Measurements from ENCODE around the gene CPA3.

Gene CPA3

GRCh38 chr3:148865049-148865448 lies at the start of gene CPA3:
Gene CPA3, plus strand, starts transcription at chr3:148865296. Its CDS starts 12 bp downstream, at chr3:148865308.
- DNase-seq (ENCODE audit: low read depth in 4 of 4, low spot score in 1 of 4) = no peak

- no peak for DNase-seq (ENCODE audit: low read depth in 4 of 4, low spot score in 1 of 4)
Observed at GRCh38 chr3:148815316-148816110, 49.6 kb upstream of the CPA3 start.

GRCh38 chr3:148816427-148816826 lies 48.7 kb upstream of the CPA3 start:
- no peak for DNase-seq (ENCODE audit: low read depth in 4 of 4, low spot score in 1 of 4)

GRCh38 chr3:148816981-148817525 lies 48.0 kb upstream of the CPA3 start:
- DNase-seq (ENCODE audit: low read depth in 4 of 4, low spot score in 1 of 4) = no peak

GRCh38 chr3:148820361-148821245 lies 44.5 kb upstream of the CPA3 start:
- DNase-seq (ENCODE audit: low read depth in 4 of 4, low spot score in 1 of 4) = no peak

GRCh38 chr3:148823026-148823425 lies 42.1 kb upstream of the CPA3 start:
- DNase-seq (ENCODE audit: low read depth in 4 of 4, low spot score in 1 of 4) = no peak

- DNase-seq (ENCODE audit: low read depth in 4 of 4, low spot score in 1 of 4) = no peak
Observed at GRCh38 chr3:148825476-148825875, 39.6 kb upstream of the CPA3 start.

GRCh38 chr3:148827585-148827984 lies 37.5 kb upstream of the CPA3 start, which contains the start of gene CPB1:
Gene CPB1, plus strand, starts transcription at chr3:148827811. Its CDS starts 13 bp downstream, at chr3:148827824.
- DNase-seq (ENCODE audit: low read depth in 4 of 4, low spot score in 1 of 4) = no peak

- no peak for DNase-seq (ENCODE audit: low read depth in 4 of 4, low spot score in 1 of 4)
Observed at GRCh38 chr3:148828136-148828690, 36.9 kb upstream of the CPA3 start.

GRCh38 chr3:148829926-148830325 lies 35.2 kb upstream of the CPA3 start:
- no peak for DNase-seq (ENCODE audit: low read depth in 4 of 4, low spot score in 1 of 4)

GRCh38 chr3:148833223-148833622 lies 31.9 kb upstream of the CPA3 start:
- no peak for DNase-seq (ENCODE audit: low read depth in 4 of 4, low spot score in 1 of 4)

- DNase-seq (ENCODE audit: low read depth in 4 of 4, low spot score in 1 of 4) = no peak
Observed at GRCh38 chr3:148839805-148840204, 25.3 kb upstream of the CPA3 start.

- DNase-seq (ENCODE audit: low read depth in 4 of 4, low spot score in 1 of 4) = no peak
Observed at GRCh38 chr3:148840451-148840850, 24.6 kb upstream of the CPA3 start.

GRCh38 chr3:148845756-148846395 lies 19.2 kb upstream of the CPA3 start:
- no peak for DNase-seq (ENCODE audit: low read depth in 4 of 4, low spot score in 1 of 4)

GRCh38 chr3:148847351-148847750 lies 17.7 kb upstream of the CPA3 start:
- DNase-seq (ENCODE audit: low read depth in 4 of 4, low spot score in 1 of 4) = no peak

- DNase-seq (ENCODE audit: low read depth in 4 of 4, low spot score in 1 of 4) = no peak
Observed at GRCh38 chr3:148848410-148848809, 16.7 kb upstream of the CPA3 start.

- DNase-seq (ENCODE audit: low read depth in 4 of 4, low spot score in 1 of 4) = no peak
Observed at GRCh38 chr3:148852271-148852992, 12.7 kb upstream of the CPA3 start.

GRCh38 chr3:148853076-148853475 lies 12.0 kb upstream of the CPA3 start:
- no peak for DNase-seq (ENCODE audit: low read depth in 4 of 4, low spot score in 1 of 4)

- DNase-seq (ENCODE audit: low read depth in 4 of 4, low spot score in 1 of 4) = no peak
Observed at GRCh38 chr3:148854061-148854460, 11.0 kb upstream of the CPA3 start.

GRCh38 chr3:148856384-148856783 lies 8.7 kb upstream of the CPA3 start:
- DNase-seq (ENCODE audit: low read depth in 4 of 4, low spot score in 1 of 4) = no peak
